Renal cortex interstitium (tissue), 11 donors: Measurements from ENCODE around the gene ABTB1. TPM values are rescaled to one million over a fixed set of nuclear protein-coding genes. Genes with fewer than 3 reads are reported as not detected.
"Not testable (repeated sequence)": the region's sequence is repeated elsewhere in the genome, so short reads cannot be mapped to it uniquely, and the experiment has no call there.

Experiments used
- DNase-seq, 11 donors: peaks; one replicate each; pipeline ENCODE4 v3.0.0-alpha.2; 2013; ENCODE audit warnings: low read depth in 9 of 11, low spot score in 4 of 11; ENCODE audit errors: extremely low read depth in 1 of 11
- polyA plus RNA-seq, 3 donors: library from polyadenylated mRNA; unstranded; fragments of 120-200 nt; gene quantifications; one replicate each; pipeline ENCODE4 v1.2.1, GENCODE V29; 2013; ENCODE audit not compliant: insufficient read length in 3 of 3

ABTB1 gene
- polyA plus RNA-seq, 3 donors: 19.2 to 26.9 (median 24.7) TPM

GRCh38 chr3:127692501-127693335 lies 20.0 kb downstream of the ABTB1 start:
- no peak for DNase-seq

GRCh38 chr3:127693336-127693843 lies 20.6 kb downstream of the ABTB1 start:
- DNase-seq: no peak

- DNase-seq: no peak
Observed at GRCh38 chr3:127694467-127695215, 21.9 kb downstream of the ABTB1 start.

- peak in 6 of 11 donors; percentile 61 to 72 (median 64) for DNase-seq
Observed at GRCh38 chr3:127697551-127698240, 24.9 kb downstream of the ABTB1 start.

- DNase-seq: no peak
Observed at GRCh38 chr3:127698286-127698685, 25.5 kb downstream of the ABTB1 start.

GRCh38 chr3:127698691-127699415 lies 26.1 kb downstream of the ABTB1 start:
- DNase-seq: no peak

GRCh38 chr3:127699416-127700300 lies 26.9 kb downstream of the ABTB1 start:
- DNase-seq: no peak

GRCh38 chr3:127700406-127700805 lies 27.7 kb downstream of the ABTB1 start:
- no peak for DNase-seq

- DNase-seq: no peak
Observed at GRCh38 chr3:127701280-127701911, 28.6 kb downstream of the ABTB1 start.

GRCh38 chr3:127702151-127702578 lies 29.4 kb downstream of the ABTB1 start:
- no peak for DNase-seq

GRCh38 chr3:127704840-127705239 lies 32.1 kb downstream of the ABTB1 start:
- DNase-seq: not testable (repeated sequence)

GRCh38 chr3:127706312-127706711 lies 33.6 kb downstream of the ABTB1 start:
- no peak for DNase-seq

GRCh38 chr3:127706785-127707351 lies 34.1 kb downstream of the ABTB1 start:
- no peak for DNase-seq

- no peak for DNase-seq
Observed at GRCh38 chr3:127707851-127708411, 35.2 kb downstream of the ABTB1 start.

- no peak for DNase-seq
Observed at GRCh38 chr3:127708837-127709236, 36.1 kb downstream of the ABTB1 start.

GRCh38 chr3:127709320-127710060 lies 36.7 kb downstream of the ABTB1 start:
- no peak for DNase-seq
